ENCODE results near the gene LSAMP.
A peak's percentile ranks its signal among the peaks of the same experiment; 100 is the strongest.

Gene LSAMP

DNA sequence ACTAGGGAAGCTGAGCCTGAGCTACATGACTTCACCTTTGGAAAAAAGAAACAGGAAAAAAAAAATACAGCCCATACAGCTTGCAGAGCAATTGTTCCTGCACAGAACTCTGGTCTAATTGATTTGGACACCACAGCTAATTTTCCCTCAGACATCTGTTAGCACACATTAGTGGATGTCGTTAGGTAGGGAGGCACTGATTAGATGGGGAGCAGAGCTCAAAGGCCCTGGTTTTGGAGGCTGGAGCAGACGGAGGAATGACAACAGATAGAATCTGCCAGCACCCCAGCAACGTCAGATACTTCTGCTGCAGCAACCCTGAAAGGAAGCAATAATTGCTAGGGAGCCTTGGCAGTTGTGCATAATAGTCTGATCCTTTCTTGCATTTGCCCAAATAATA, 398.9 kb downstream of the LSAMP start:
- no peak for DNase-seq

DNA sequence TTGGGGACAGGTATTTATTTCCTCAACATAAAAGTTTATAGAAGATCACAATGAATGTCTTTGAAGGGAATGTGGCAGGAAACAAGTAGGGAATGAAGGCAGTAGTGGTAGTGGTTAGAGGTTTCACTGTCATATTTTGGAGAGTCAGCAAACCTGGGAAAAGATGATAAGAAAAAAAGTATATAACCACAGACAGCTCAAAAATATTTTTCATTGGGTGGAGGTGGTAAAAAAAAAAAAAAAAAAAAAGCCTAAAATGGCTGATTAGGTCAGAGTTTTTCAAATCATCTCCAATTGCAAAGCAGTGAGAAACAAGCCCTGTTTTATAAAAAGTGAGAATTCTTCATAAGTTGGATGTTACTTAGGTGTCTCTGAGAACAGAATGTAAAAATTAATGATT, 400.0 kb downstream of the LSAMP start:
- peak; percentile 77 for DNase-seq

DNA sequence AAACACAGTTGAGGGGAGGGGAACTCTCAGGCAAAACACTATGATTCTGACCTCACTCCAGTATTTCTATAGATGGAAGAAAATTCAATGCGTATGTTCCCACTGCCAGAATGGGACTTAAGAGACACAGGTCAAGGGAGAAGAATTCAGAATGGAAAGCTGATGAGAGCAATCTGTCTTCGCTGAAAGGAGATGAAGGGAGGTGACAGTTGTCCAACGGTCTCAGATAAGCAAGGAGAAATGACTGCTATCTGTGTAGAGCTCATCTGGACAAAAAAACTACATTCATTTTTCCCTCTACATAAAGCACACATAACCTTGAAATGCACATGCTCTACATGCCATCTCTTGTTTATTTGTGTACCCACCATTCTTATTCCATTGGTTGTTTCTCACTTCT, 405.1 kb downstream of the LSAMP start:
- DNase-seq, result peak; percentile 71

DNA sequence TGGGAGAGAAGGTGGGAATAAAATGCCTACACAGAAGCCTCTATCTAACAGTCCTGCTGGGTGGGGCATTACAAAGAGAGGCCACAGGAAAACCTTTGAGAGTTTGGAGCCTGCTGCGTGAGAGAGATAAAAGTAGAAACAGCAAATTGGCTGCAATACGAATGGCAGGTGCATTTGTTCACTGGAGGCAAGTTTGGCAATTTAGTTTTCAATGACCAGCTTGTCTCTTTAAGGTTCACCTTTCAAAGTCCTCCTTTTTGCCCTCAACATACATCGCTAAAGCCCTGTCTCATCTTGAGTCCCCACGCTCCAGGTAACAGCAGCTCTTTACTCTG, 405.7 kb downstream of the LSAMP start:
- peak; percentile 87 for DNase-seq

DNA sequence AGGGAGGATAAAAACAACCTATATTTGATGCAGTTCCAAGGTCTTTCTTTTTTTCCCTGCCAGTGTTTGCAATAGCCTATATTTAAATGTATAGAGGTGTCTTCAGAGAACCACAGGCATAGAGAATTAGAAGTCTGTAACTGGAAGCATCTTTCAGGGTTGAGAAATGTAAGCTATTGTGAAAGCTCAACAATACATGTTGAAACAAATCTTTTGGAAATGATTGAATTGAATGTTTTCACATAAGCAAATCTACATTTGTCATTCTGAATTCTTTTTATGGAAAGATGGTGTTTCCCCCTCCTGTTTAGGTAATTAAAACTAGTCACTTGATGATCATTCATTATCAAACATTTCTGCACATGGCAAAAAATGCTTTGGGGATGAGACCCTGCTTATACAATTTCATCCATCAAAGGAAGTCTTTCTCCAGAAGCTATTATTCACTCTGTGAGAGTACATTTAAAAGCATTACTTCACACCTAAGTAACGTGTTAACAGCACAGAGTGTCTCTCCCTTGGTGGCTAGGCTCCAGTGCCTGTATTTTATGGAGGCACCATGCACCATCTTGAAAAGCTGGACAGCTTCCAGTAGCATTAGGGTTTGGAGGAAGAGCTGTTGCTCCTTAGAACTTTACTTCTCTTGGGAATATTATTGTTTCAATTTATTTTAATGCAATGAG, 406.2 kb downstream of the LSAMP start:
- DNase-seq, result peak; percentile 68

DNA sequence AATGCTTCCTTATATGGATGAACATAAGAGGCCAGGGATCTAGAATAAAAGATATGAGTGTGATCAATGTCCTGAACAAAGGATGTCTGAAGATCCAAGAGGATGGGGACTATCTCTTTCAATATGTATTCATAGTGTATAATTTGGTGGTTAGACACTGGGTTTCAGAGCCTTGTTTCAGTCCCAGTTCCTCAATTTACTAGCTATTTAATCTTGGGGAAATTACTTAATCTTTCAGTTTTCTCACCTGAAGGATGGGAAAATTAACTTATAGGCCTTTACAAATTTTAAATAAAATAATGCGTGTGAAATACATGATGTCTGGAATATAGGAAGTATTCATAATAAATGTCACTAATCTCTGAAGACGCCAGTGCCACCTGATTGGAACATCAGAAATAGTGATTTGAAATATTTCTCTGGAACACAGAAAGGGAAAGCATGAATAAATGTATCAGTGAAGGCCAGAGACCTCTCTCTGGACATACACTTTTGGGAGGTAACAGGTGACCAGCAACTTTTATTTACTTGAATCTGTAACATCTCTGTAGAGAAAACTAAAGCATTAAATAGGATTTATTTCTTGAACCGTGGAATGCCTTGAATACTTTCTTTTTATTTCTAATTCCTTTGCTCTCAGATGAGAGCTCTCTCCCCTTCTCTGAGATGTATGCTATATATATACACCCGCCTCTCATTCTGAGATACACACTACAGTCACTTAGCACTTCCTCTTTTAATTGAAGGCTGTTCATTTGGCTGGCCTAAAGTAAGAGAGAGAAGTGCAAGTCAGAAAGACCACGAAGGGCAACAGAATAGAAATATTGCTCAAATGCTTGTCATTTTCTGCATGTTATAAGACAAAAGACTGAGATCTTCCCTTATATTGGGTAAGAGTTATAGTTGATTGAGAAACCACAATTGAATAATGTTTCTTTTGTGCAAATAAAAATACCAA, 407.1 kb downstream of the LSAMP start:
- peak; percentile 92 for DNase-seq

DNA sequence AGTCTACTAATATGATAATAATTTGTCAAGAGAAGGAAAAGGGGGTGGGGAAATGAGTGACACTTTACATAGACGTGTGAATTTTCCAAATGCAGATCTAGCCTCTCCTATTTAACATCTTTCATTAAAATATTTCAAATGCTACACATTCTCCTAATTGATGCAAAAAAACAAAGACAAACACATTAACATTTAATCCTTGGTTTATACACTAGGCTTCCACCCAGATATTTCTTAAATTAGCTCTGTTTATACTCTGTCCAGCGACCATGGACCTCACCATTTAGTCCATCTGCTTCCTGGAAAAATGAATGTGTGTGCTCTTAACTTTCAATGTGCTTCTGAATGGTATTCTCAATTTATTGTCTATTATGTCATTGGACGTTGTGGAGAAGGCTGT, 409.9 kb downstream of the LSAMP start:
- no peak for DNase-seq

DNA sequence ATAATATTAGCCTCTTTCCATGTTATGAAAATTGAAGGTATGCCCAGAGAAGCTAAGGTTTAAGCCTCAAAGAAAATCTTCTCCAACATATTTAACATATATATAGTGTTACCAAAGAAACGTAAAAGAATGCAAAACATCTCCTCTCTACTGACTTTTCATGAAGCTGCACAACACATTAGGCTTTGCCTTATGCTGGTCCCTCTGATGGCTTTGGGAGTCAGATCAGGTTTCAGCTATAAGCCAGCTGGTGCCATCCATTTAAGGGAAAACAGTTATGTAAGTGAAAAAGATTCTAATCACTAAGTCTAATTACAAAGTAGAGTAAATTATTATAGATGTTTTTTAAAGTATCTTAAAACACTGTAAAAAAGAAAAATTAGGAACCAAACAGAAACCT, 410.5 kb downstream of the LSAMP start:
- DNase-seq, result no peak

DNA sequence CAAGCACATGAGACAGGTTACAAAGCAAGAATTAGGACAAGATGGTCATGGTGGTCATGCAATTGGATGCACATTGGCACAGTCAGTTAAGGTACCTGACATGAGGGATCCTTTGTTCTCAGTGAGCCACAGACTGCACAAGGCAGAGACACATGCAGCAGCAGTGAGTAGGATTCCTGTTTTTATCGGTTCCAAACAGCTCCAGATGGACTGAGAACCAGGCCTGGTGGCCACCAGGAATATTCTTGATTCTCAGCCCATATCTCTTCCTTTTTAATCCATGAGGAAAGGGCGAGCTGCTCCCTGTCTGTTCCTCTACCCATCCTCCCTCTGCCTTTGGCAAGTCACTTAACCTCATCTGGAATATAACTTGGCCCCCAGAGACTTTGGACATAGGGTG, 411.2 kb downstream of the LSAMP start:
- DNase-seq, result no peak

DNA sequence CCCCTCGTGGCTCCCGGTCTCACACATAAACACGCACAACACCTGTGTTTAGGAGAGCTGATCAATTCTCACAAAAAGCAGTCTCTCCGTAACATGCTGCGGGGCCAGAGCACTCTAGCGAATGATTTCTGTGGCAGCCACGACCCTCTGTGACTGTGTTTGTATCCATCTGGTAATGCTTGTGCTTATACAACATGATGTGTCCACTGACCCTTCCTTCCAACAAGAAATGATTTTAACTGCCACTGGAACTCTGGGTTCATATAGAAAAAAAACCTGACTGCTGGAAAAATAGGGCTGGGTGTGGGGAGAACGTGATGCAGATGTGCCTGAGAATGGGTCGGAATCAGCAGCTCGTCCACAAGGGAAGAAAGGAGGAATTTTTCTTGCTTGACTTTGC, 411.8 kb downstream of the LSAMP start:
- no peak for DNase-seq

DNA sequence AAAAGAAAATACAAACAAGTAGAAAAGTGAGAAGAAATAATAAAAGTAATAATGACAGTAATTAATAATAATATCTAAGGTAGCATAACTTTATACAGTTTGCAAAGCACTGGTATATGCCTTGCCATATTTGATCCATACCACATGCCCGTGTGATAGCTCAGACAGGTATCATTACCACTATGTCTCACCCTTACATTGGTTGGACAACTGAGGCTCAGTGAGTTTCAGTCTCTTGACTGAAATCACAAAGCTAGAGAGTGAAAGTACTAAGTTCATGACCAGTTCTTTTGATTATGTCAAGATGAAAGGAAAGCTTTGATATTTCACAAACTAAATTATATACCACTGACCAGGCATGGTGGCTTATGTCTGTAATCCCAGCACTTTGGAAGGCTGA, 413.1 kb downstream of the LSAMP start:
- DNase-seq, result no peak

DNA sequence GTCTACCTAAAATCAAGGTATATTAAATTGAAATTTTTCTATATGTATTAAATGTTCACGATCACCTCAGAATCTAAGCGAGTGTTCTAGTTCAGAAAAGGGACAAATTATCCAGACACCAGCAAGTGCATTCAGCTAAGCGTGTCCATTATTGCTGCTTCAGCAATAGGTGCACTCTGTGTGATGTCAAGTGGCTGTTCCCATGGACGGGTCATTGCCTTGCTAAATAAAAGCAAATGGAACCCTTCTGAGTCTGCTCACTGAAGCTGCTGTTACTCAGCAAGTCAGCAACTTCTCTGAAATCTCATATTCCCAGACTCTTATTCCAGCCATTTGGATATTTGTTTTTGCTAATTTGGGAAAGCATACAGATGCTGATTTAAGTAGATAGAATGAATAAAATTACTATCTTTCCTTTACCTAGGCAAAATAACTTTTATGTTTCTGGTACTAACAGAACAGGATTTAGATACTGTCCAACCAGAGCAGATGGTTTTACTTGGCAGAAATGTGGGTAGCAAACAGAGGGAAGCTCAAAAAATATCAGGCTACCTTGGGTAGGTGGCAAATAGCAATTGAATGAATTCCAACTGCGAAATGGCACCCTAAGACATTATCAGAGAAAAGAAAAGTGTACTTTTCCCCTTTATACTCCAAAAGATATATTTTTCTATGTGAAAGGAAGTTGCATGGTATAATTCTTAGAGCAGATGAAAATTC, 415.0 kb downstream of the LSAMP start:
- no peak for DNase-seq

DNA sequence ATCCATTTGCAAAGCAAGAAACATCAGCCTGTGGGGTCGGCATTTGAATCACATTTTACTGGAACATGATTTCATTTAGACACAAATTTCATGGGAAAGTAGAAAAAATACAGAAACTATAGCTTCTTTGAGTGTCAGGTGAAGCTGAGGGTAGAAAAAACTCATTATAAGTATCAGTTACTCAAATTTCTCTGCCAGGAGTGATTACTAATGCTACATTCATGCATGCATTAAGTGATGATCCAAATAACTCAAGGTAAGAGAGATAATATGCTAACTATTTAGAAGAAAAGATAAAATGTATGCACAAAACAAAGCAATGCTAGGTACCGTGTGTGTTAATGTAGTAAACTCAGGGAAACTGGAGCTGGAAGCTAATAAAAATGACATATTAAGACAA, 416.0 kb downstream of the LSAMP start:
- no peak for DNase-seq

DNA sequence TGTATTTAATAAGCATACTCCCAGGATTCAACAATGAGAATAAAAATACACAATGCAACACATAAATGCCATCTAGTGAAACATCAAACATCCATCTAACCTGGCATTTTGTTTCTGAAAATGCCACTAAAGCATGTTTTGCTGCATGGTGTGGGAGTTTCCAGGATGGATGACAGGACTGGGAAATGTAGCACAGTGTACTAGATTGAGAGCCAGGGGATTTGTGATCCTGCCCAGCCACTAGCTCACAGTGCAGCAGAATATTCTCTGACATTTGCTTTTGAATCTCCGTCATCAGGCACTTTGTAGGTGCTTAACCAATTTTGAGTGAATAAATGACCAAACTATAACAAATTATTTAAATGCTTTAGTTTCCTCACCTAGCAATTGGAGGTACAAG, 417.1 kb downstream of the LSAMP start:
- no peak for DNase-seq

DNA sequence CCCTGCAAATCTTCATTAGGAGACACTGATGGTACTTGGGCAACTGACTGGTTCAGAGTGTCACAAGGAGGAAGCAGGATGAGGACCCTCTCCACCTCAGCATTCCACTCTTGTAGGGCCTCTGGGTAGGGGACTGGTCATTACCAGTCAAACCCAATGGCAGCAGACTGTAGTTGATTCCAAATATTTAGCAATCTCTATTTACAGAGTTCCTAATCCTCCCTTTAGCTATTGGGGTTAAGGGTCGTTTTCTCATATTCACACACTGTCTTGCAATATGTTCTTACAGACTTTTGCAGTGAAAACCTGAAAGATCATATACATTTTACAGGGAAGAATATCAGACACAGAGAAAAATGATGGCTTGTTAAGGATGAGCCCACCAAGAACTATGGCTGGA, 424.3 kb downstream of the LSAMP start:
- no peak for DNase-seq

DNA sequence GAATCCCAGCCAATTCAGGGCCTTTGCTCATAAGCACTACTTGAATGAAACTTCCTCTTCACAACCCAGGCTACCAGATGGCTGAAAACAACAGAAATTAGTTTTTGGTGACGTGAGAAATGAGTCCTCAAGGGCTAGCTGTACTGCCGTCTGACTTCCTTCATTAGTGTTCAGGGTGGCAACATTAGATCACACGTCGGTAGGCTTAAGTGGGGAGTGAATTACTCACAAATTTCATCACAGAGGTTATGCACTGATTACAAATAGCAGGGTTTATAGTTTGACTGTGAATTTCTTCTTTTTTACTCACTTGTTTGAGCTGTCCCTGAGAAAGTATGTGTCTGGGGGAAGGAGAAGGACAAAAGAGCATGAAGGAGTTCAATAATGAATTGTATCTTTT, 424.8 kb downstream of the LSAMP start:
- no peak for DNase-seq

DNA sequence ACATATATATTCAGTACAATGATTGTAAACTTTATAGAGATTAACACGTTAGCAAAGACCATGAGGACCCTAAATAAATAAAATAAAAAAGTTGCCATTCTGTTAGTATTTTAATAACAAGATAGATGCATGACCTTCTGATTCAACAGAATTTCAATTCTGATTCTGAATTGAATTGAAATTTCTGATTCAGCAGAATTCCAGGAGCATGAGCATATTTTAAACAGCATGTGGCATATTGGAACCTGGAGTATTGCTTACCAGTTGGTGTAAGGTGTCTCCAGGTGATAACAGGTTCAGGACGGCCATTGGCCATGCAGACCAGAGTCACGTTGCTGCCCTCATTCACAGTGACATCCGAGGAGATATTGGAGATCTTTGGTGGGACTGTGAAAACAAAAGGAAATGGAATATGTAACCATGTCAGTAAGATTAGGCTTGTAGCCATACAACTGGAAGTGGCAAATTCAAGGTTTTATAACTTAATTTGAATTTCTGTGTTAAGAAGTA, 426.0 kb downstream of the LSAMP start:
- DNase-seq, result no peak

DNA sequence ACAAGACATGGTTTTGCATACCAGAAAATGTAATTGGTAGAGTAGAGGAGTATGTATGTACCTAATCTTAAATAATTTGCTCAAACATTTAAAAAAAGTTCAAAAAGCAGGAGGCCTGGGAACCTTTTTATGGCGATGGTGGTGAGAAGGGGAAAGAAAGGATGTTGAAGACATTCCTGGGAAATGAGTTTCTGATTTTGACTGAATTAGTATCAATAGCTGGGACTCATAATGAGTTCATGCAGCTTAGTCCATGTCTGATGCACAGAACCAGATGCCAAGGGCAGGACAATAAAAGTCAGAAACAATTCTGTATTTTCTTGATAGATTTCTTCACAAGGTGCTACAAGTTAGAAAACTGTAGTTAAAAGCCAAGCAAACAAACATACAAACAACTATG, 426.6 kb downstream of the LSAMP start:
- DNase-seq, result no peak

DNA sequence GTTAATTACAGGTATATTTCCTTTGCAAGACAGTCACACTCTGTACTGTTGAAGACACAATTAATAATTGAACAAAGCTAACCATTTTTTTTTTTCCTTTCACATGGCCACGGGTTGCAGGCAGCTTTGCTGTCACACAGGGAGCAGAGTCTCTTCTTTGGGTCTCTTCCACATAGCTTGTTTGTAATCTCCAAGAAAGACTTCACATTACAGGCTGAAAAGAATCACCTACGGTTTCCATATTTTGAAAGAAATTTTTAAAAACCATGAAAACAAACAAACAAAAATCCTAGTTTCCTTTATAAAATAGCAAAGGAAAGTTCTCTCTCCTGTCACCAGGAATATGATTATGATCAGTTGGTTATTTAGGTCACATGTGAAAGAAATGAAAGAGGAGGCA, 429.4 kb downstream of the LSAMP start:
- no peak for DNase-seq

DNA sequence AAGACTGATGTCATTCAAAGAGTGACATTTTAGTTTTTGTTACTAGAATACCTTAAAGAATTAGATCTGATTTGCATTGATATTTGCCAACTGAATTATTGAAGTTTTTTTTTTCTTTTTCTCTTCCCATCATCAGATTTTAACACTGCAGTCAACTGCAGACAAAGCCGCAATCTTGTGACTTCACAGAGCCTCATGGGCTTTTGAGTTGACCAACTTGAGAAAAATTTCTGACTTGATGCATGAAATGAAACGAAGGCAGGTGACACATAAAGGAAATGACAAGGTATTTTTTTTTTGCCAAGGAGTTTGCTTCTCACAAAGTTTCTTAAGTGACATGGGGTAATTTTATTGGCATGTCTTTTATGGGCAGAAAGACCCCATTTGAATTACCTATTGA, 438.3 kb downstream of the LSAMP start:
- DNase-seq, result no peak

DNA sequence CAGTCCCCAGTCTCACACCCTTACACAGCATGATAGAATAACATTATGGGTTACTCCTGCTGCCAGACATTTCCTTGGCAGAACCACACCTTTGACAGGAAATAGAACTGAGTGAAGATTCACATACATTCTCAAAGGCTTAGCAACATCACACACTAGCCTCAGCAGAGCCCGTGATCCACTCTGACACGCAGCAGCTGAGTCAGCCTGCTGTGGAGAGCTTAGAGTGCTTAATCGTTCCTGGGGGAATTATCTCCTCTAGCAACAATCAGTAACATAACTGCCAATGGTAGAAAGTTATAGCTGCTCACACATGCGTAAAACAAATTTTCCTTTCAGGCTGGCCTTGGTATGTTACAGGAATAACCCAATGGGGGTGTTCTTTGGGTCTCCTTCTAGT, 439.9 kb downstream of the LSAMP start:
- peak; percentile 32 for DNase-seq

DNA sequence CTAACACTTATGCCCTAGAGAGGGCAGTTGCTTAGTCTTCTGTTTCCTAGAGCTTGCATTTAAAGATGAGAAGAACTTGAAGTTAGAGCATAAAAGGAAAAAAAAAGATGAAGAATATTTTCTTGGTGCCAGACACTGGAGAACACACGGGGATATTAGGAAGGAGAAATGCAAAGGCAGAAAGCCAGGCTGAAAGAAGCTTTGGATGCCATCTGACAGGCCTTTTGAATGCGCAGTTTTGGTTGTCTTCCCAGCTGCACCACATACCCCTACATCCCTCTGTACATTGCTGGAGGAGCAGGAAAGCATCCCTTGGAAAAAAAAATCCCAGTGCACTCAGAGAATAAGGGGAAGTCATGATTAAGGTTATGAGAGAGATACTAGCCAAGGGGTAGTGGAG, 443.1 kb downstream of the LSAMP start:
- no peak for DNase-seq

DNA sequence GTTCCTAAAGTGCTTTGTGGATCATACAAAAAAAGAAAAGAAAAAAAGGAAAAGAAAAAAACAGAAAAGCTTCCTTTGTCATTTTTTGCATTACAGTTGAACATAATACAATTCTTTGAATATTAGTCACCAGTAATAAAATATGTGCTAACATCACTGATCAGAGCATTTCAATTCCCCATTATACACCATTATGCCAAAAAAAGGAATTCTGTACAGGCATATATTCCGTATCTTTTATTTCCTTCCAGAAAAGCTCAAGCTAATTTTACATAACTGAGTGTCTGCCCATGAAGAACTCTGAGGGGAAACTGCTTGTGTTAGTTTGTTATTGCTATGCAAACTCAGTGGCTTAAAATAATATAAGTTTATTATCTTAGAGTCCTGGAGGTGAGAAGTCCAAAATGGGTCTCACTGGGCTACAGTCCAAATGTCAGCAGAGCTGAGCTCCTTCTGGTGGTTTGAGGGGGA, 444.1 kb downstream of the LSAMP start:
- DNase-seq, result no peak

DNA sequence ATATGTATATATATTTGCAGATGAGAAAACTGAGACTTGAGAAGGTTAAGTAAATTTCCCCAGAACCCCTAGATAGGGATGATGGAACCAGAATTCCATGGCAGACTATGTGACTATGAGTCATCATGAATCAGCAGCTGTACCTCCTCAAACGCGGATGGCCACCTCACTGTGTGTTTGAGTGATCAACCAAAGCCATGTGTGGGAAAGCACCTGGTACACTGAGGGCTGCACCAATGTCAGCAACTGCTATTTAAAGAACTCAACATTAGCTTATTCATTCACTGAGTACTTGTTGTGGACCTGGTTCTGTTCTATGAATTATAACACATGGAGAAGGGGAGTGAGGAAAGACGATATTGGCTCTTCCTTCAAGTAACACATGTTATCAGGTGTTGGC, 445.0 kb downstream of the LSAMP start:
- no peak for DNase-seq
